ENCODE results near the gene CYTH3.

DNA sequence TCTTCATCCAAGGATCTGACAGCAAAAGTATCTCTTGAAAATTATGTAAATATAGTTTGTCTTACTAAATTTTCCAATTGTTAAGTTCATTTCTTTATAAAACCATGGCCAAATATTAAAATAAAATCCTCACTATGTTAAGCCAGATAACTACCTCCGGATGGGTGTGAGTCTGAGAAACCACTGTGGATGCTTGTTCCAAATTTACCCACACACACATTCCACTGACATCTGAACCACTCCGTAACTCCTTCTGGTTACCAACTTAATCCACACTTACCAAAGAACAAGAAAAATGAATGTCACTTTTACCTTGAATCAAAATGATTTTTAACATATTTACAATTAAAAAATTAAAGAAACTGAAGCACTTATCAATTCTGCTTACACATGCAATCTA, 19.7 kb downstream of the CYTH3 start:
- TF ChIP-seq CTCF (IDR thresholded peaks at IDR 0.05) (no peak), POLR2A (IDR thresholded peaks at IDR 0.05) (no peak)
